Measurements from ENCODE around the gene THEM5.

GRCh38 chr1:151825204-151825603, 28.3 kb downstream of the THEM5 start:
- no peak for TF ChIP-seq BRCA1 (IDR thresholded peaks at IDR 0.05; ENCODE audit: low read depth, low read length)
- TF ChIP-seq GABPA (IDR thresholded peaks at IDR 0.05; ENCODE audit: low read depth): no peak
- no peak for TF ChIP-seq CTCF (IDR thresholded peaks at IDR 0.05 in 2 of 3, conservative IDR thresholded peaks at IDR 0.05 in 1 of 3; ENCODE audit: control insufficient read depth in 2 of 3, extremely low read depth in 1 of 3, insufficient read depth in 1 of 3, low read depth in 3 of 3, low read length in 3 of 3)
- TF ChIP-seq PBX3 (IDR thresholded peaks at IDR 0.05; ENCODE audit: insufficient replicate concordance, low read depth, low read length): no peak

All from GM12878 (cell line).